Gastroesophageal sphincter (tissue), 4 donors: ENCODE data around the gene TNFSF10. TPM values are rescaled to one million over a fixed set of nuclear protein-coding genes. Genes with fewer than 3 reads are reported as not detected.

Source experiments
- small RNA-seq, 4 donors: library from RNA; depleted of rRNA; stranded (forward); fragments of <200 nt; gene quantifications; one replicate each; pipeline ENCODE3, GENCODE V24; 2016
- total RNA-seq, 4 donors: library from RNA; depleted of rRNA; stranded (reverse); fragments of >200 nt; gene quantifications; one replicate each; pipeline ENCODE4 v1.1.0, GENCODE V29; 2016

Gene TNFSF10
- total RNA-seq, 4 donors from 2014 or later, result 21.5 to 32.3 (median 27.1) TPM

Small RNA genes within 50 kb of the gene (small RNA-seq; reads per million reads assigned to genes)
- gene AC007919.1, result 0 reads per million in 4 donors

Other genes with a start within 250 kb of the TNFSF10 start
- not detected for gene GHSR, start 75.0 kb downstream of the TNFSF10 start, total RNA-seq
- 1 to 10 TPM; 4.5 to 9.3 (median 6.1) TPM for gene NCEH1, start 187.6 kb upstream of the TNFSF10 start, total RNA-seq
- gene ECT2, start 227.3 kb upstream of the TNFSF10 start, total RNA-seq, result 1 to 10 TPM; 3.7 to 6.8 (median 5.8) TPM